IgD-negative memory B cell (primary cell): ENCODE data around the gene NUTM2E. TPM values are rescaled to one million over a fixed set of nuclear protein-coding genes. Genes with fewer than 3 reads are reported as not detected.
"Not testable (repeated sequence)": the region's sequence is repeated elsewhere in the genome, so short reads cannot be mapped to it uniquely, and the experiment has no call there.

Source experiments
- H3K27ac Mint-ChIP-seq, 3 donors: one replicate each; pipeline ENCODE4 v1.8.0; 2020 to 2022; ENCODE audit warnings: mild to moderate bottlenecking in 3 of 3, mixed read lengths in 3 of 3, moderate library complexity in 1 of 3
- H3K27me3 Mint-ChIP-seq: one replicate; pipeline ENCODE4 v1.8.0; 2021; ENCODE audit warnings: mixed read lengths
- H3K36me3 Mint-ChIP-seq: one replicate; pipeline ENCODE4 v1.8.0; 2020; ENCODE audit warnings: mild to moderate bottlenecking, mixed read lengths
- H3K4me1 Mint-ChIP-seq, 3 donors: one replicate each; pipeline ENCODE4 v1.8.0; 2020 to 2022; ENCODE audit warnings: mixed read lengths in 3 of 3, mild to moderate bottlenecking in 1 of 3
- H3K4me3 Mint-ChIP-seq, 4 donors: one replicate each; pipeline ENCODE4 v1.8.0; 2020 to 2022; ENCODE audit warnings: mild to moderate bottlenecking in 4 of 4, mixed read lengths in 4 of 4, moderate library complexity in 3 of 4
- H3K9me3 Mint-ChIP-seq, 3 donors: one replicate each; pipeline ENCODE4 v1.8.0; 2020 to 2021; ENCODE audit warnings: mixed read lengths in 3 of 3, mild to moderate bottlenecking in 1 of 3
- polyA plus RNA-seq: library from polyadenylated mRNA; unstranded; fragments of 300-500 nt; fragmentation: Illumina TruSeq; gene quantifications from one replicate; pipeline ENCODE4 v1.2.3, GENCODE V29; 2021

NUTM2E gene
- polyA plus RNA-seq, 1 donor from 2014 or later: not detected

- H3K4me1 Mint-ChIP-seq, H3K4me3 Mint-ChIP-seq, H3K9me3 Mint-ChIP-seq, H3K27me3 Mint-ChIP-seq, H3K36me3 Mint-ChIP-seq, H3K27ac Mint-ChIP-seq: not testable (repeated sequence)
Observed at GRCh38 chr10:79835891-79836290, 9.4 kb downstream of the NUTM2E start.

- H3K9me3 Mint-ChIP-seq, H3K36me3 Mint-ChIP-seq, H3K4me1 Mint-ChIP-seq, H3K27ac Mint-ChIP-seq, H3K27me3 Mint-ChIP-seq, H3K4me3 Mint-ChIP-seq: not testable (repeated sequence)
Observed at GRCh38 chr10:79836891-79837290, 10.4 kb downstream of the NUTM2E start.

- not testable (repeated sequence) for H3K4me3 Mint-ChIP-seq, H3K27ac Mint-ChIP-seq, H3K4me1 Mint-ChIP-seq
Observed at GRCh38 chr10:79838441-79838840, 11.9 kb downstream of the NUTM2E start.

GRCh38 chr10:79853191-79853854 lies 26.8 kb downstream of the NUTM2E start:
- not testable (repeated sequence) for H3K9me3 Mint-ChIP-seq, H3K27me3 Mint-ChIP-seq, H3K4me1 Mint-ChIP-seq, H3K27ac Mint-ChIP-seq, H3K4me3 Mint-ChIP-seq, H3K36me3 Mint-ChIP-seq

More at GRCh38 chr10:79838441-79838840, 11.9 kb downstream of the NUTM2E start:
- H3K9me3 Mint-ChIP-seq, H3K27me3 Mint-ChIP-seq, H3K36me3 Mint-ChIP-seq: not testable (repeated sequence)

GRCh38 chr10:79862269-79862668 lies 35.7 kb downstream of the NUTM2E start:
- H3K4me3 Mint-ChIP-seq, H3K27ac Mint-ChIP-seq, H3K27me3 Mint-ChIP-seq, H3K9me3 Mint-ChIP-seq, H3K36me3 Mint-ChIP-seq, H3K4me1 Mint-ChIP-seq: not testable (repeated sequence)

- H3K9me3 Mint-ChIP-seq, H3K27ac Mint-ChIP-seq, H3K27me3 Mint-ChIP-seq, H3K36me3 Mint-ChIP-seq, H3K4me1 Mint-ChIP-seq, H3K4me3 Mint-ChIP-seq: not testable (repeated sequence)
Observed at GRCh38 chr10:79862803-79863202, 36.3 kb downstream of the NUTM2E start.

- H3K36me3 Mint-ChIP-seq, H3K9me3 Mint-ChIP-seq, H3K27me3 Mint-ChIP-seq, H3K4me3 Mint-ChIP-seq, H3K27ac Mint-ChIP-seq, H3K4me1 Mint-ChIP-seq: not testable (repeated sequence)
Observed at GRCh38 chr10:79866903-79867551, 40.5 kb downstream of the NUTM2E start.

GRCh38 chr10:79868023-79868422 lies 41.5 kb downstream of the NUTM2E start:
- not testable (repeated sequence) for H3K36me3 Mint-ChIP-seq, H3K27ac Mint-ChIP-seq, H3K4me1 Mint-ChIP-seq, H3K27me3 Mint-ChIP-seq, H3K4me3 Mint-ChIP-seq, H3K9me3 Mint-ChIP-seq

- H3K9me3 Mint-ChIP-seq, H3K27ac Mint-ChIP-seq, H3K27me3 Mint-ChIP-seq, H3K36me3 Mint-ChIP-seq, H3K4me3 Mint-ChIP-seq, H3K4me1 Mint-ChIP-seq: not testable (repeated sequence)
Observed at GRCh38 chr10:79869439-79870097, 43.0 kb downstream of the NUTM2E start.

- H3K27ac Mint-ChIP-seq, H3K4me1 Mint-ChIP-seq, H3K9me3 Mint-ChIP-seq, H3K4me3 Mint-ChIP-seq, H3K36me3 Mint-ChIP-seq, H3K27me3 Mint-ChIP-seq: not testable (repeated sequence)
Observed at GRCh38 chr10:79871729-79872128, 45.2 kb downstream of the NUTM2E start.

Other genes starting within 250 kb of the NUTM2E start
- not detected for gene SFTPA1, start 215.8 kb upstream of the NUTM2E start, polyA plus RNA-seq
- 0.21 TPM for gene NUTM2B, start 123.5 kb upstream of the NUTM2E start, polyA plus RNA-seq
- gene SFTPD, start 122.4 kb downstream of the NUTM2E start, polyA plus RNA-seq: not detected